Measurements from ENCODE around the gene CYFIP2. TPM values are rescaled to one million over a fixed set of nuclear protein-coding genes. Genes with fewer than 3 reads are reported as not detected.

CYFIP2 gene
- total RNA-seq, 1 experiment from 2014 or later, result 74.7 TPM

- no peaks in the 10 kb centered on the region for H4K20me1 ChIP-seq (ENCODE audit: control insufficient read depth, insufficient read depth, insufficient read length)
- DNase-seq, result no peak
- H3K23me2 ChIP-seq (ENCODE audit: insufficient read length, low read depth, low read length, poor library complexity, severe bottlenecking), result no peaks in the 10 kb centered on the region
- no peak overlapping the region for H3K4me2 ChIP-seq (ENCODE audit: insufficient read depth, insufficient read length, low read length)
- Mint-ChIP-seq H3K36me3 (ENCODE audit: insufficient read depth in 1 of 3, low read depth in 3 of 3) (peaks cover 0 to 37% (median 14%) of the 10 kb centered on the region in 3 experiments; a peak in 2 of 7 replicates), H3K4me1 (0 out of 4 replicates have a peak, but pooled peaks cover 0 to 3% of the 10 kb centered on the region in 2 experiments), H3K9me3 (no peaks in the 10 kb centered on the region), H3K27ac (peak overlapping the region in 1 of 3 experiments; percentile 1; a peak in 1 of 7 replicates), H3K4me3 (no peak overlapping the region), H3K27me3 (ENCODE audit: low read depth) (no peaks in the 10 kb centered on the region)
- no peak overlapping the region for H3K9ac ChIP-seq (ENCODE audit: extremely low read depth, insufficient read length, low read length)
- no peaks in the 10 kb centered on the region for H3K9me3 ChIP-seq (ENCODE audit: control insufficient read depth, low read depth, low read length)
- H3K79me1 ChIP-seq (ENCODE audit: insufficient read depth, low read depth, low read length, poor library complexity, severe bottlenecking), result no peaks in the 10 kb centered on the region
- no peak overlapping the region for H4K8ac ChIP-seq (replicated peaks; ENCODE audit: insufficient read length, low read depth, low read length)
- no peak overlapping the region for H2AK5ac ChIP-seq (ENCODE audit: insufficient read length, low read length)
- no peak overlapping the region for H3K56ac ChIP-seq (ENCODE audit: insufficient read length, low read depth, low read length)
- TF ChIP-seq CTCF (conservative IDR thresholded peaks at IDR 0.05), result no peak
- H2BK20ac ChIP-seq (ENCODE audit: low read depth, low read length, poor library complexity, severe bottlenecking), result no peak overlapping the region
- no peak overlapping the region for H4K91ac ChIP-seq (ENCODE audit: insufficient read length, low read depth, low read length)
- H2BK12ac ChIP-seq (ENCODE audit: insufficient read length, low read depth, low read length), result no peak overlapping the region
- H3K4me1 ChIP-seq (ENCODE audit: insufficient read depth, low read length), result no peaks in the 10 kb centered on the region
- no peak overlapping the region for H2BK15ac ChIP-seq (ENCODE audit: low read depth, low read length)
- H3K27me3 ChIP-seq (ENCODE audit: insufficient read depth, low read length), result no peaks in the 10 kb centered on the region
- H2AFZ ChIP-seq (ENCODE audit: low read length), result no peak overlapping the region
- no peak overlapping the region for H3K23ac ChIP-seq (ENCODE audit: insufficient read length, low read depth, low read length)
- no peak overlapping the region for H3T11ph ChIP-seq (ENCODE audit: low read length)
- no CpG with 5 or more reads among the region's 4 CpGs for WGBS (ENCODE audit: extremely low coverage, insufficient read length, low lambda C conversion rate)
- no peak overlapping the region for H3K14ac ChIP-seq (ENCODE audit: insufficient read depth, low read length)
- H3K27ac ChIP-seq (ENCODE audit: insufficient read length, low read depth, low read length), result no peak overlapping the region
- no peak overlapping the region for H2BK5ac ChIP-seq (ENCODE audit: insufficient read length, low read length)
- H4K5ac ChIP-seq (ENCODE audit: insufficient read length, low read depth, low read length), result no peak overlapping the region
- no peaks in the 10 kb centered on the region for H3K79me2 ChIP-seq (ENCODE audit: insufficient read depth, low read length)
- no peak overlapping the region for H3K18ac ChIP-seq (ENCODE audit: insufficient read length, low read depth, low read length)
- H3K4ac ChIP-seq (ENCODE audit: low read depth, low read length), result no peak overlapping the region
- no peak overlapping the region for H2BK120ac ChIP-seq (ENCODE audit: low read depth, low read length, poor library complexity, severe bottlenecking)
Measured at GRCh38 chr5:157306081-157306480, 40.2 kb downstream of the CYFIP2 start.
